Right atrium auricular region (tissue), 2 donors: ENCODE results near the gene CDYL. TPM values are rescaled to one million over a fixed set of nuclear protein-coding genes. Genes with fewer than 3 reads are reported as not detected.

Experiments used
- DNase-seq: peaks from one replicate; pipeline ENCODE4 v3.0.0-alpha.2; 2019; ENCODE audit warnings: low spot score
- H3K27ac ChIP-seq, 2 donors: fragments of 200-600 bp; sonication (generic); 1 replicate in 1 of 2; 2 replicates in 1 of 2; pipeline ENCODE4 v1.5.1; 2016 to 2019
- H3K27me3 ChIP-seq, 2 donors: fragments of 200-600 bp; sonication (generic); one replicate each; pipeline versions ENCODE4 v1.5.1 to v1.6.0; 2017 to 2019
- H3K36me3 ChIP-seq: fragments of 200-600 bp; sonication (generic); one replicate; pipeline ENCODE4 v1.5.1; 2016
- H3K4me1 ChIP-seq, 2 donors: fragments of 200-600 bp; sonication (generic); one replicate each; pipeline versions ENCODE4 v1.5.1 to v1.6.0; 2017 to 2019
- H3K4me3 ChIP-seq, 2 donors: fragments of 200-600 bp; sonication (generic); 1 replicate in 1 of 2; 2 replicates in 1 of 2; pipeline ENCODE4 v1.5.1; 2017 to 2019; ENCODE audit warnings: mild to moderate bottlenecking in 1 of 2, moderate library complexity in 1 of 2
- H3K9me3 ChIP-seq, 2 donors: fragments of 200-600 bp; sonication (generic); one replicate each; pipeline ENCODE4 v1.5.1; 2019
- total RNA-seq, 2 donors: library from RNA; depleted of rRNA; stranded (reverse); fragments of >200 nt; gene quantifications; one replicate each; pipeline ENCODE4 v1.1.0, GENCODE V29; 2016
- TF ChIP-seq, protein P1 (sequence below), 2 donors: fragments of 200-600 bp; sonication (generic); IDR thresholded peaks; one replicate each; pipeline ENCODE4 v1.5.1; 2019; ENCODE audit warnings: antibody characterized with exemption in 2 of 2

The CDYL gene
- total RNA-seq, 2 donors from 2014 or later, result 23.7 to 28.9 TPM

DNA sequence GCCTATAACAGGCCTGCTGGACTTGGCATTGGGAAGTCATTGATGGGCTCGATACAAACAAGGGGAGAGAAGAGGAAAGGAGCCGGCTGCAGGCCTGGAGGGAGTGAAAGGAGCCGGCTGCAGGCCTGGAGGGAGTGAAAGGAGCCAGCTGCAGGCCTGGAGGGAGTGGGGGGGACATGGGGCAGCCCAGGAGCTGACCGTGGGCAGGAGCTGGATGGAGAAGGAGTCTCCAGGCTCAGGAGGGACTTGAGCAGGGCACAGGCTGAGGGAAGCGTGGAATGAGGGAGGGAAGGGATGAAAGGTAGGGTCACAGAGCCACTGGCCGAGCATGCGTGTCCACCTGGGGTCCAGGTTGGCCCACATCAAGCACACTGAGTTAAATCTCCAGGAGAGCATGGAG, 195.6 kb downstream of the CDYL start:
- no peak overlapping the region for H3K4me3 ChIP-seq
- no peaks in the 10 kb centered on the region for H3K9me3 ChIP-seq
- no peaks in the 10 kb centered on the region for H3K36me3 ChIP-seq
- H3K27ac ChIP-seq, result no peak overlapping the region
- H3K27me3 ChIP-seq, result no peaks in the 10 kb centered on the region
- no peak for DNase-seq
- TF ChIP-seq, protein P1, sequence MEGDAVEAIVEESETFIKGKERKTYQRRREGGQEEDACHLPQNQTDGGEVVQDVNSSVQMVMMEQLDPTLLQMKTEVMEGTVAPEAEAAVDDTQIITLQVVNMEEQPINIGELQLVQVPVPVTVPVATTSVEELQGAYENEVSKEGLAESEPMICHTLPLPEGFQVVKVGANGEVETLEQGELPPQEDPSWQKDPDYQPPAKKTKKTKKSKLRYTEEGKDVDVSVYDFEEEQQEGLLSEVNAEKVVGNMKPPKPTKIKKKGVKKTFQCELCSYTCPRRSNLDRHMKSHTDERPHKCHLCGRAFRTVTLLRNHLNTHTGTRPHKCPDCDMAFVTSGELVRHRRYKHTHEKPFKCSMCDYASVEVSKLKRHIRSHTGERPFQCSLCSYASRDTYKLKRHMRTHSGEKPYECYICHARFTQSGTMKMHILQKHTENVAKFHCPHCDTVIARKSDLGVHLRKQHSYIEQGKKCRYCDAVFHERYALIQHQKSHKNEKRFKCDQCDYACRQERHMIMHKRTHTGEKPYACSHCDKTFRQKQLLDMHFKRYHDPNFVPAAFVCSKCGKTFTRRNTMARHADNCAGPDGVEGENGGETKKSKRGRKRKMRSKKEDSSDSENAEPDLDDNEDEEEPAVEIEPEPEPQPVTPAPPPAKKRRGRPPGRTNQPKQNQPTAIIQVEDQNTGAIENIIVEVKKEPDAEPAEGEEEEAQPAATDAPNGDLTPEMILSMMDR (IDR thresholded peaks at IDR 0.05), result no peak
- no peaks in the 10 kb centered on the region for H3K4me1 ChIP-seq

- Histone ChIP-seq H3K27me3 (no peaks in the 10 kb centered on the region), H3K27ac (no peak overlapping the region), H3K36me3 (no peaks in the 10 kb centered on the region), H3K9me3 (no peaks in the 10 kb centered on the region), H3K4me3 (no peak overlapping the region), H3K4me1 (no peaks in the 10 kb centered on the region)
- no peak for DNase-seq
- TF ChIP-seq, protein P1 (IDR thresholded peaks at IDR 0.05), result no peak
These were observed 196.2 kb downstream of the CDYL start for GRCh38 chr6:4972438-4972837.

DNA sequence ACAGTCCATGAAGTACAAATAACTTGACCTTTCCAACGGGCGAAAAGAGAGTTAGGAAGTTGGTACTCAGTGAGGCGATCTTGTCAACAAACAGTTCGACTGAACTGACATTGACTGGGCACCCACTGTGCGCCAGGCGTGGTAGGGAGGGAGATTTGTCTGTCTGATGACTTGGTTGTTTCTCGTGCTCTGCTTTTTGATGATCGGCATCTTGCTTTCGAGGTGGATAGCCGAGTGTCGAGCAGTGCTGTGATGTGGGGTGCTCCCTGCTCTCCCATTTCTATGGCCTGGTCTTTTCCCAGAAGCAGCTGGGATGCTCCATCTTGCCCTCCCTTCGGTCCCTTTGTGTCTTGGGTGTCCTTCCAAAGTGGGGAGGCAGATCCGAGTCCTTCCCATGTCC, 197.2 kb downstream of the CDYL start:
- TF ChIP-seq, protein P1 (IDR thresholded peaks at IDR 0.05), result no peak

DNA sequence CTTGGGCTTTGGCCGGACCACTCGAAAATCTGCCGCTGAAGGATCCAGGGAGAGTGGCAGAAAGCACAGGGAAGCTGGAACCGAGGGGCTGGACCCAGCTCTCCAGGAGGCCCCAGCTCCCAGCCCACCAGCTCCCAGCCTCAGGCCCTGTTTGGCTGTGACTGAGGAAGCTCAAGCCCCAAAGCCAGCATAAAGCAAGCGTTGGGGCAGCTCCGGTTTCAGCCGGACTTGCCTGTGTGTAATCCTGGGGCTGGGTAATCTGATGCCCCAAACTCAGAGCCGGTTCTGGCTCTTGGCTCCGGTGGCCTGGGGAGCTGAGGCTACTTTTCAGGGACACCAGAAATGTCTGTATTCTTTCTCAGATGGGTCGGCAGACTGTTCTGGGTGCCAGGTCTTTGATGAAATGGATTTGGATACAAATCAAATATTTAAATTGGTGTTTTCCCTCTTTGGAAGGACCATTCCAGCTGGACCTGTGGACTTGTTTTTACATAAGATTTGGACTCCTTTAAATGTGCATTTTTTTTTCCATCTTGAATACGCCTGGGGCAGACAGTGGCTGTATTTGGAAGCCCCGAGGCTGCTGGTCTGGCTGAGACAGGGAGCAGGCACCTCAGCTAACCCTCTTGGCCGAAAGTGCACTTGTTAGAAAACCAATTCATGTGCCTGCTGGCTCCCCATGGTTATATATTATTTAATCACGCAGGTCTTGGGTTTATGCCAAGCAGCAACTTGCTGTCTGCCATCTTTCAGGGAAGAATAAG, 198.0 kb downstream of the CDYL start:
- Histone ChIP-seq H3K36me3 (no peaks in the 10 kb centered on the region), H3K9me3 (peaks cover 0 to 6% of the 10 kb centered on the region in 2 donors), H3K4me1 (no peaks in the 10 kb centered on the region), H3K27me3 (no peaks in the 10 kb centered on the region), H3K27ac (peak overlapping the region in 1 of 2 donors; percentile 22), H3K4me3 (no peak overlapping the region)
- TF ChIP-seq, protein P1 (IDR thresholded peaks at IDR 0.05), result no peak
- DNase-seq, result peak; percentile 67

More for the DNA sequence above, 197.2 kb downstream of the CDYL start:
- Histone ChIP-seq H3K36me3 (no peaks in the 10 kb centered on the region), H3K27me3 (no peaks in the 10 kb centered on the region), H3K4me1 (no peaks in the 10 kb centered on the region), H3K4me3 (no peak overlapping the region), H3K9me3 (no peaks in the 10 kb centered on the region), H3K27ac (no peak overlapping the region)
- no peak for DNase-seq

GRCh38 chr6:4974962-4975361, 198.8 kb downstream of the CDYL start:
- H3K27ac ChIP-seq, result no peak overlapping the region
- no peaks in the 10 kb centered on the region for H3K4me1 ChIP-seq
- H3K27me3 ChIP-seq, result no peaks in the 10 kb centered on the region
- TF ChIP-seq, protein P1 (IDR thresholded peaks at IDR 0.05), result no peak
- no peak for DNase-seq
- peaks cover 0 to 14% of the 10 kb centered on the region in 2 donors for H3K9me3 ChIP-seq
- H3K36me3 ChIP-seq, result no peaks in the 10 kb centered on the region
- H3K4me3 ChIP-seq, result no peak overlapping the region

- no peaks in the 10 kb centered on the region for H3K36me3 ChIP-seq
- no peak for DNase-seq
- TF ChIP-seq, protein P1 (IDR thresholded peaks at IDR 0.05), result no peak
These were observed 199.3 kb downstream of the CDYL start for GRCh38 chr6:4975506-4975905.

More at GRCh38 chr6:4975506-4975905, 199.3 kb downstream of the CDYL start:
- no peaks in the 10 kb centered on the region for H3K27me3 ChIP-seq
- peaks cover 0 to 15% of the 10 kb centered on the region in 2 donors for H3K9me3 ChIP-seq
- H3K4me3 ChIP-seq, result no peak overlapping the region
- H3K27ac ChIP-seq, result no peak overlapping the region
- no peaks in the 10 kb centered on the region for H3K4me1 ChIP-seq
